NCI-H446 treated with DMSO at 0.1 percent for 48 hours (cell line): ENCODE results near the gene ROBO3.

ENCODE experiments used
- DNase-seq: peaks from one replicate; lab custom pipeline; 2025; lab: John Stamatoyannopoulos, UW

The ROBO3 gene

DNA sequence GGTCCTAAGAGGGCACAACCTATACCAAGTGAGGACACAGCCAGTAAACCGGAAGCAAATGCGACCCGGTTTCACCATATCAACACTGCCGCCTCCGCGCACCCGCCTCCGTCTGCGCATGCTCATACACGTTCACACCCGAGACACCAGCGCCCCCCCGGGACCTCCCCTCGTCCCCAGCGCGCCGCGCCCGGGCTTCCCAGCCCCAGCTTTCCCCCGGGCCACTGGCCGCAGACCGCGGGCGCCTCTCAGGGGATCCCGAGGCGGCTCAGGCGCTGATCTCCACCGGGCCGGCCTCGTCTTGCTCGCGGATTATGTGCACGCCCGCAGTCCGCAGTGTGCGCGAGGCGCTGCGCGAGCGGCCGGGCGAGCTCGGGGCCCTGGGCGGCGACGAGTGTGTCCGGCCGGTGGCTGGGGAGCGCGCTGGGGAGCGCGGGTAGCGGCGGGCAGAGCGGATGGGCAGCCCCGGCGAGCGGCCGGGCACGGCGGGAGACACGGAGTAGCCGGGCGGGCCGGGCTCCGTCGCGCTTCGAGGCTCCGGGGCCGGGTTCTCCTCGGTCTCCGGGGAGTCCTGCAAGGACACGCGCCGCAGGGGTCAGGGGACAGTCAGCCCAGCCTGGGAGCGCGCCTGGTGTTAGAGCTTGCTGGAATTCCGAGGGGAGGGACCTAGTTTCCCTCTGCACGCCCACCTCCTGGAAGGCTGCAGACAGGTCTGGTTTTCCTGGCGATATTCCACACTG is 55.8 kb downstream of the ROBO3 start:
- peak; percentile 28 for DNase-seq

DNA sequence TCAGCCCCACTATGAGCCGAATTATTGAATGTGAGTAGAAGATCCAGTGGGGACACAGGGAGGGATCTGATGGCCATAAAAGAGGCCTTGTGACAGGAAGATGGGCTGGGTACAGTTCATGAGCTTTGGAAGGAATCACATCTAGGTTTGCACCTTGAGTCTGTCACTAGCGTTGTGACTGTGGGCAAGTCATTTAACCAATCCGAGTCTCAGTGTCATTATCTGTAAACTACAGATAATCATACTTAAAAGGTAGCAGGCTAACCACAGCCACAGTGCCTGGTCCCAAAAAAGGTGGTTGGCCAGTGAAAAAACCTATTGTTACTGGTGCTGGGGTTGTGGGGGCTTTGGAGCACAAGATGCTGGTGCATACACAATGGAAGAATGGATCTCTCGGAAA is 57.6 kb downstream of the ROBO3 start:
- DNase-seq, result no peak

DNA sequence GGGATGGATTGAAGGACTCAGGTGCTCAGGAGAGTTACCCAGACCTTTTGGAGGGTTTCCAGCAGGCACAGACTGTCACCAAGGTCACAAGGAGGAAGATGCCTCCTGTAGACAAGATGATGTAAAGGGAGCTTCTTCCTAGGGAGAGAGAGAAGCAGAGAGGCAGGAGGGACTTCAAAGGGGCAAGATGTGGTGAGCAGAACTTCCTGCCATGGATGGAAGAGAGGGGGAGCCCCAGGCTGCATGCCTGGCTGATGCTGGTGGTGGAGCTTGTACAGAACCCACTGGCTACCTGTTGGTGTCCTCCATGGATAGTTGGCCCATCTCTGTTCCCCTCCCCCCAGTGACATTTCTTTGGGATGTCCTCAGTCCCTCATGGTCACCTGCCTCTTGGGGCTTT is 58.1 kb downstream of the ROBO3 start:
- no peak for DNase-seq

DNA sequence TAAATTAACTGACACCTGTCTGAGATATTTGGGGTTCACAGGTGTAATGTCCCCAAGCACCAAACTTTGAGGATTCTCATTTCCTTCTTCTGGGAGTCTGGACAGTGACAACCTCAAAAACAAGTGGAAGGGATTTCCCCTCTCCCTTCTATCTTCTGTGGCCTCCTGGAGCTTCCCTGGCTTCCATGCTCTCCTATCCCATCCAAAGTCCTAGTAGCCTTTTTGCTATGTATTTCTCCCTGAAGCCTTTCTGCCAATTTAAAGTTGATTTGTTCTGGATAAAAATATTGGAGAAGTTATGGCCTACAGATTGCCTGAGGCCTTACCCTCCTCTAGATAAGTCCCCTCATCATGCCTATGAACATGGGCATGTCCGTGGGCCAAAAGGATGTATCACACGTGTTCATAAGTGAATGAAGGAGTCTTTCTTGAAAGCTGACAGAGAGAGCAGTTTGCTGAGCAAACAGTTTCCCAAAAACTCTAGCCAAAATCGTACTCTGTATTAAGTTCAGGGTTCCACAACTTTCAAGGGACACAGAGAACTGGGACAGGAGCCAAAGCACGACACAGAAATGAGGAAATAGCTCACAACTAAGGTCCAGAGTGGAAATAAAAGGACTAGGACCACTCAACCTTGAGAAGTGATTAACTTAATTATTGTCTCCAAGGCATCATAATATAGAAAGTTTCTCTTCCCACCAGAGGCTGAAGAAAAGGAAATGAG is 63.9 kb downstream of the ROBO3 start:
- DNase-seq, result no peak

- no peak for DNase-seq
Measured at GRCh38 chr11:124930799-124931198, 65.6 kb downstream of the ROBO3 start.
